ENCODE data around the gene ZNF608.

ZNF608 gene

DNA sequence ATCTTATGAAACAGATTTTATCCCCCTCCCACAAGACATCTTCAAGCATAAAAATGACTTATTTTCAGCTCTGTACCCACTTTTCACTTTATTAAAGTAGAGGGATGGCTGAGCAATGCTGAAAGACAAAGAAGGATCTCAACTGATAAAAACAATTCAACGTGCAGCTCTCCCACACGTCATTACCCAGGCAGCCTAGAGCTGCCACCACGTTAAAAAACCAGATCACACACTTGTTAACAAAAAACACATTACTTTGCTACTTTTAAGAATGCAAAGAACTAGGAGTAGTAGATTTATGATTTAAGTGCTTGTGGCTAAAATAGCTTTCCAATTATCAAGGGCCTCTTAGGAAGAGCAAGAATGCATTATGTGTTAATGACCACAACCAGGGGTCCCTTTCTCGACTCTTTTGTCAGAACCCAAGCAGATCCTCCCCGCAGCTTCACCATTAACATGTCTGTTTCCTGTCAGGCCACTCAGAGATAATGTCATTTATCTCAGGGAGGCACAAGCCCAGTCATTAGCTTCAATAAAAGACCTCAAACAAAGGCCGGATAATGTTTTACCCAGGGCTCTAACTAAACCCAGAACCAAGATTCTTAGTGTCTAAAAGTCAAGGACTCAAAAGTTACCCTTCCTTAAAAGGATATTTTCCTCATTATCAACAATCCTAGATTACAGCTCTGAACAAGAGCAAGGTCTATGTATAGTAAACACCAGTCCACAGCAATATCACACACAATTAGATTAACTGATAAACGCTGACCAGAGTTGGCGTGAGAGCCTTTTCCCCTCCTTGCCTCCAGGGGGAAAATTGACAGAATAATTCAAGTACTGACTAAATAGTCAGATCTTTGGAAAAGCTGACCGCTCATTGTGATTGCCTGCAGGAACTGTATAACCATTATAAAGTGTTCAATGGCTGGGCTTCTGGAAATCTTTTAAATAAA lies 7.5 kb downstream of the ZNF608 start:
- DNase-seq (ENCODE audit: low read depth in 2 of 2, low spot score in 1 of 2), result no peak

DNA sequence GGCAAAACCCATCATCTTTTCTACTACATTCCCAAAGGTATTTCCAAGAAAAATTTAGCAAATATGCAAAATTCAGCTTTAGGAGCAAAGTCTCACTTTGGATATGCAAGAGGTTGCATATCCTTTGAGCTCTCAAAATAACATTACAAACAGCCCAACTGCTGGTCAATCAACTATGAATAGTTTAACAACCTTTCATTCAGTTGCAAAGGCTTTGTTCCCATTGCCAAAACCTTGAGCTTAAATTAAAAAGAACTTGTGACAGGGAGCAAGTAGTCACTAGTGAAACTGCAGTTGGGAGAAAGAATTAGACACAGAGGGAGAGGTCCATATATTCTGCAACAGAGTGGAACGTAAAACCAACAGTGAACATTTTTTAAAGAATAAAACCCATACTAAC lies 8.8 kb downstream of the ZNF608 start:
- DNase-seq (ENCODE audit: low read depth in 2 of 2, low spot score in 1 of 2), result no peak

DNA sequence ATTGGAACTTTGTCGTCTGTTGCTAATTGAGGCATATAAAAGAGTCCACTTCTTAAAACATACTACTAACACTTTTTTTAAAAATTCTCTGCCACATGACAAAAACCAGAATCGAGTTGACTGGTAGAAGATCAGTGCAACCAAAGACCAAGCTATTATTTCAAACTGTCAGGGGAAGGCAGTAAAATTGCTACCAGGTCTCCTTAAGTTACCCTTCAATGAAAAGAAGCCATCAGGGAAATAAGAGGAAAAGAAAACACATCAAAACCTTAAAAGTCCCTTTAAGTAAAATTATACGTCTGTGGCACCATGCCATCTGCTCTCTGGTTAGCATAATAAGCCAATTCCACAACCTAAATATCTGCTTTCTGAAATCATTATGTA lies 9.6 kb downstream of the ZNF608 start:
- DNase-seq (ENCODE audit: low read depth in 2 of 2, low spot score in 1 of 2), result no peak

DNA sequence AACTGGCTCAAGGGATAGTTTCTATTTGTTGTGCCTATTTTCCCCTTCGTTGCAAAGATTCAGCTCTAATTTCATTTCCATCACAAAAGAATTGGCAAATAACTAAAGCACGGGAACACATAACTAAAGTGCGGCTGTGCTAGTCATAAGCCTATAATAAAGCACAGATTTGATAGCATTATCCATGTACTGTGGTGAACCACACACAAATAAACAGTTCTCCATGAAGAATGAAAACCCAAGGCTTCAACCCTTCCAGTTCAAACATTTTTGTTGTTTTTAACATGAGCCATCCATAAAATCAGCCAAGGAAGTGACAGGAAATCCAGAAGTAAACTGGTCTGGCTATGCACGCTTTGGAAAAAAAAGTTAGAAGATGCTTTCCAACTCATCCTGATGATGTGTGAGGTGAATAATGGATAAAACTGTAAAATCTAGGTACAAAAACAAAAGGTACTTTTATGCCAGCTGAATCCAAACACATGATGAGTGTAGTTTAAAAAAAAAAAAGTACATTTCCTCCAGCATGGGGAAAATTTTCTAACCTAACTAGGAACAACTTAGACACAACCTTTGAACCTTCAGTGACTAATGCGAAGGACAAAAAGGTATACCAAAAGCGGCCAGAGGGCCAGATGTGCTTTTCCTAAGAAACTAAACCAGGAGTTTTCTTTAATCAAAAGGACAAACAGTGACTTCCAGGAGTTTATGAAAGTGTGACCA lies 10.2 kb downstream of the ZNF608 start:
- DNase-seq (ENCODE audit: low read depth in 2 of 2, low spot score in 1 of 2), result no peak

DNA sequence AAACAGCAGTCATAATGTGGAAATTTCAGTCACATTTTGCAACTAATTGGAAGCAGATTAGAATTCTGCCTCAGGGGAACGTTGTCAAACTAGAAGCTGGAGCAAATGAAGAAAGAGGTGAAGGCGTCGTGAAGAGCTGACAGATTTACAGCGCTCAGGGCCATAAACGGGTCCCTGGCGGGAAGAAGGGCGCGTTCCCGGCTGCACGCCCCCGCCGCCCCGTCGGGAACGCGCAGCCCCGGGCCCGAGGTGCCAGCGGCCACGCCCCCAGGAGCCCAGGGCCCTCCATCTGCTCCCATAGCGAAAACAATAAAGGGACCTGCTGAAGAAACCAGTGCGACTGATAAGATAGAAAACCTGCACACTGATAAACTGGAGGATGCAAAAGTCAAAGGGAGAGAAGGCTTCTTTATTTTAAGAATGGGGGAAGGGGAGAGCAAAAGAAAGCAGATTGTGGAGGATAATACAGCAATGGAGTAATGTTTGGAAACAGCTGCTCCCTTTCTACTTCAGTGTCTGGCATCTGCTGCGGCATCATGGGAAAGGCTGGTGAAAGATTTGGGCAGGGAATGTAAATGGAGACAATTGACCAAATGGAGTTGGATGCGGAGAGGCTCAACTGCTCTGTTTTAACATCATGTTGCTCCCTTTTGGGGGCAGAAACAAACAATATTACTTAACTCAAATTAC lies 11.1 kb downstream of the ZNF608 start:
- no peak for DNase-seq (ENCODE audit: low read depth in 2 of 2, low spot score in 1 of 2)

DNA sequence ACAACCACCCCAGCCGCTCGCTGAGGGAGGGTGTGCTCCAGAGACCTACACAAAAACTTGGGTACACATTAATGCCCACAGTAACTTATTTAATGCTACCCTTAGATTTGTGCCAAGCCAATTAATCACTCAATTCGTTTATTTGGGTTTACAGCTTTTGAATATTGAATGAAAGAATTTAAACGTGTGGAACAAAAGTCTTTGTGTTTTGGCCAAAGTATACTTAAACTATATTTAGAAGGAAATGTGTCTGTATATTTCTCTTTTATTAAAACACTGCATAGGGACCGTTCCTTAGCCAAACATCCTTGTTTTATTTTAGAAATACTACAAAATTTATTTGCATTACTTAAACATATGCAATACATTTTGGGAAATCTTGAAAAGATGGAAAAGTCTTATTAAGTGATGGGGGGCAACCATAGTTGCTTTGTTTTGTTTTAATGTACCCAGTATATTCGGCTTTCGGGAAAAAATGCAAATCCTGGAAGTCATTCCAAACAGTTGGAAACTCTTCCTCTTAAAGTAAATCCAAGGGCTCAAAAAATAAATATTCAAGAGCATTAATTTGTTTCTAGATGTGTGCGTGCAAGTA lies 11.8 kb downstream of the ZNF608 start:
- DNase-seq (ENCODE audit: low read depth in 2 of 2, low spot score in 1 of 2), result no peak

DNA sequence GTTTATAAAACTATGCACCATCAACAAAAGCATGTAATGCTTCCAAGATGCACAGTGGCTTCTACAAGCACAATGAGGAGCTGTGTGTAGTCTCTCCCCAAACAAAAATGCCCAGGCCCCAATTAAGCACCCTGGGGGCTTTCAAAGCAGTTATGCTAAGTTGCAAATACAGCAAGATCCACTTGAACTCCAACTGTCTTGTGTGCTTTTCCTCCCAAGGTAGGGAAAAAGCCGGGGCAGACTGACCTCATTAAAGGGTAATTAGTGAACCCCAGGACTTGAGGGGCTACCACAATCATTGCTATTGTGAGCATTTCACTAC lies 13.1 kb downstream of the ZNF608 start:
- DNase-seq (ENCODE audit: low read depth in 2 of 2, low spot score in 1 of 2), result no peak

DNA sequence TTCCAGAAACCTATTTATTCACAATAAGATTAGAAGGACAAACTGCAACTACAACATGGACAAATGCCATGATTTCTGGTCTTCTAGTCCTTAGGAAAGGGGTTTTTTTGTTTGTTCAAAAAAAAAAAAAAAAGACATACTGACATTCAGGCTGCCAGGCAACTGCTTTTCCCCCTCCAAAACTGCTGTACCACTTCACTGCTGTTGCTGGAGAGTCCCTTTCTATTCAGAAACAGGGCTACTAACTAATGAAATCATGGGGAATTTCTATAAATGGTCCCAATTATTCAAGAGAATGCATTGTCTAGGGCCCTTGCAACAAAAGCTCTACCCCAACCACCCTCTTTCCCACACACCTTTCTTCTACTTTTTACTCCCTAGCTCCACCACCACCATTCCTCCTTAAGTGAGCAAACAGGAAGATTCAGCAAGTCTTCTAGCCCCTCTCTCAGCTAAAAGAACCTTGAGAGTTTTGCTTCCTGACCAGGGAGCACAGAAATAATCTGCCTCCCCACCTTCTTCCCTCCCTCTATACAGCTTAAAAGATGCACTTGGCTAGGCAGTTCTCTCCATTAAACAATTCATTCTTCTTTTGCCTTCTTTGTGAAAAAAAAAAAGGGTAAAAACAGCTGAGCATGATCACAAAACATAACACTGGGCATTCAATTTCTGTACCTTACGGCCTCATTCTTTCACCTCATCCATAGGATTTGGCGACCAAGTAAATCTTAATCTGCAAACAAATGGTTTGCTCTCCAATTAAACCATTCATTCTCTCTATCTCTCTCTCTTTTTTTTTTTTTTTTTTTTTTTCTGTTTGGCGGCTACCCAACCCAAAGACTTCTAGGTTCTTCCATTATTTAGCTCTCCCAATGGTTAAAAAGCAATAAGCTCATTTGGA lies 13.8 kb downstream of the ZNF608 start:
- DNase-seq (ENCODE audit: low read depth in 2 of 2, low spot score in 1 of 2), result no peak

DNA sequence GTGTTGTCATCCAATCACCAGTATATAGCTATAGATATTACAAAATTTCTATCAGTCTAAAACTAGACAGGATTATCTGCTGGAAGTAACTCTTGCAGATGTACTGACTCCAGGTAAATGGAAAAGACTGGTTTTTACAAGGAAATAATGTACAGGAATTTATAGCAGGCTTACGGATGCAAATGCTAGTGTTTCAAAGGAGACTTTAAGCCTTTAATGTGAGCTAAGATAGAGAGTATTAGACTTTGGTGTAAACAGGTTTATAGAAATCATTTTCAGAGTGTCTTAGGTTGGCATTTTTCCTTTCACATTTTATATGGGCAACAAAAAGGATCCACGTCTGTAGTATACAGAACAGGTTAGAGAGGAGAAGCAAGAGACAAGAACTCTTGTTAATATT lies 16.1 kb downstream of the ZNF608 start:
- no peak for DNase-seq (ENCODE audit: low read depth in 2 of 2, low spot score in 1 of 2)

DNA sequence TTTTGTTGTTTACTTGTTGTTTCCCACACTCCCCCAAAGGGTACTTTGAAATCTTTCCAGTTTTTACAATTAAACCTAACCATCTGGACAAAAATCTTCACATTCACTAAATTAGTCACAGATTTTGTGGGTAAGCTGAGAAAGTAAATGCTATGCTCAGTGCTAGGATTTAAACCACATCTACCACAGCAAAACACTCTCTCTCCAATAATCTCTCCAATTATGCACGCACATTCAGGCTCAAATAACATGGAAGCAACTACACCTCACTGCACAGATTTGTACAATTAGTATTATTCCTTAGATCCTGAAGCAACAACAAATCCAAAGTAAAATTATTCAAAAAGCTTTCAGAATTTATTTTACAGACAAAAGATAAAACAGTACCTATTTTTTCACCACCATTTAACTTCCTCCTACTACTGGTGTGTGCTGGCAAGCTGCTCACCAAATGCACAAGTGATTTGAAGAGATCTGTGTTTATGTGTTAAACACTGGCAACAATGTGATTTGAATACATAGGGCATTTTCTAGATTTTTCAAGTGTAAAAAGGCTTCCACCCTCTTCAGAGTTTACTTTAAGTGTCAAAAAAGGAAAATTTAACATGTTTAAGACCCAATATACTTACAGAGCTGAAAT lies 16.6 kb downstream of the ZNF608 start:
- no peak for DNase-seq (ENCODE audit: low read depth in 2 of 2, low spot score in 1 of 2)

DNA sequence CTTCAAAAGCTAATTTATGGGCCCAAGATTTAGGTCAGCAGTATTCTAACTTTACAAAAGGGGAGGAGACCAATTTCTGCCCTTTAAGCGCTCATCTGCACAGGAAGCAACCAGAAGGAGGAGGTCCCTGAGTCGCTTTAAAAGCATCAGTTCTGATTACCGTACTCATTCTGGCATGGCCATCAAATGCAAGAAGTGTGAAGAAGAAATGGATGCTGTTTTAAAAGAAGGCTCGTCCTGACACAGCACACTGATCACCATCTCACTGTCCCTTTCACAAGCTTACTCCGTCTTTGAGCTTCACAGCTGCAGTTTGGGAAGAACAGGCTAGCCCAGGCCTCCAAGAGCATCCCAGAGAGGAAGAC lies 17.5 kb downstream of the ZNF608 start:
- DNase-seq (ENCODE audit: low read depth in 2 of 2, low spot score in 1 of 2), result no peak

DNA sequence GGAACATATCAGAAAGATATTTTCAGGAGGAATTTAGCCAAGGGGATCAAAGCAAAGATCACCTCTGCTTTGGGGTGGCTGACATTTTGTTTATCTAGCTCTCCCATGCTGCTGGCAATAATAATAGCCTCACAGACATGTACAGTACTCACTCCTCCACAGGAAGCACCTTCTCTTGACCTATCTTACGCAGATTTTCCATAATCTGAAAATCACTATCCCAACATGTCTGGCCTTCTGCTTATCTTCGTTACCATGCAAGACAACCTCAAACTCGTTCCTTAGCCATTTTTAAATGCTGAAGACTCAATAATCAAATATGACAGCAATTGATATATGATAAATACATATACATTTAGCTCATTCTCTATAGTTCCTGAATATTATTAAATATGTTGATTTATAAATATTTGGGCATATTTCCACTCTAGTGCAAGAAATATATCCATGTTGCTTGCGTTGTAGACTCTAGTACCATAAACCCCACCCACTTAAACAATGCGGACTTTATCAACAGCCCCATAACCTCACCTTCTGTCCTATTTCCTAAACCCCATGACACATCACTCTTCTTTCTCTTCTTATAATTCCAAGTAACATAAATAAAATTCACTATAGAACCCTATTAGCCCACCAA lies 18.0 kb downstream of the ZNF608 start:
- DNase-seq (ENCODE audit: low read depth in 2 of 2, low spot score in 1 of 2), result no peak

DNA sequence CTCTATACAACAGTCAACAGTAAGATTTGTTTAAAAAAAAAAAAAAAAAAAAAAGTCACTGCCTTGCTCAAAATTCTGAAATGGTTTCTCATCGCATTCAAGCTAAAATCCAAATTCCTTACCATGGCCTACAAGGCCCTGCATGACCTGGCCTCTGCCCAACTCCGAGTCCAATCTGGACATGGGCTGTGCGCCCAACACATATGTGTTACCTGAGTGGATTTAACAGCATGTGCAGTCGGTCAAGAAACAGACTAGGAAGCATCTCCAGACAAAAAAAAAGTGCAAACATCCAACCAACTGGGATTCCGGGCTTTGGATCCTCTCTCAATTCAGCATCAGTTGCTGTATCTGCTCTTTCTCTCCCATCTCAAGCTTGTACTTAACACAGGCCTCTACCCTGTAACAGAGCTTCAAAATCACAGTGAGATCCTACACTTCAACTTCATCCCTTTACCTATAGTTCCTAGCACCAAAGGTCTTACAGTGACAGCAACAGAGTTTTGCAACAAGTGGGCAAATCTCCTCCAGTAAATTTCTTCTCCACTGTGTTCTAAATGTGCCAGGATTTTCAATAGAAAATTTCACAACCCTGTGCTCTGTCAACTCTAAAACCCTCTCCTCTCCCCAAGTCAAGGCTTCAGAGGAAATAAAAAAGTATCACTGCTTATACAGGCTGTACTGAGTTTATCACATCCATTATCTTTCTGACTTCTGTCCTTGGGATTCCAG lies 19.6 kb downstream of the ZNF608 start:
- DNase-seq (ENCODE audit: low read depth in 2 of 2, low spot score in 1 of 2), result no peak

DNA sequence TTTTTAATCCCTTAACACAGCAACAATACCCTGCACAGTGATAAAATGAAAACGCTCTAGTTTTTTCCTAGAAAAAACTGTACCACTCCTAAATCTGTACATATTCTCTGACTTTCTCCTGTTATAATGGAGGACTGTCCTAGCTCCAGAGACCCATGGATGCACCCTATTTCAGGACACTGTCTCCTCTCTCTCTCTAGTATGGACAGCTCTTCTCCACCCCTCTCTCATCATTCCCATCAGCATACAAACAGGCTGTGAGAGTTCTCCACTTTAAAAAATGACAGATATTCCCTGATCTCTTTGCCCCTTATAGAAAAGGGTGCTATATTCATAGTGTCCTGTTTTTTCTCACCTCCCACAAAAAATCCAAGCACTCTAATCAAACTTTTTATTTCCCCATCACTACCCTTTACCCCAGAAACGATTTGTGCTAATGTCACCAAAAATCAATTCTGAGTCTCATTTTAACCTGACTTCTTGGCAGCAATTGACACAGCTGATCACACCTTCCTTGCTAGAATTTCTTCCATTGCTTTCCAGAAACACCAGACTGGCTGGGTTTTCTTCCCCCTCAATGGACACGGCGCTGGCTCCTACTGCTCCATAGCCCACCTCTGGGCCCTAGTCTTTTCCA lies 20.7 kb downstream of the ZNF608 start:
- DNase-seq (ENCODE audit: low read depth in 2 of 2, low spot score in 1 of 2), result no peak

DNA sequence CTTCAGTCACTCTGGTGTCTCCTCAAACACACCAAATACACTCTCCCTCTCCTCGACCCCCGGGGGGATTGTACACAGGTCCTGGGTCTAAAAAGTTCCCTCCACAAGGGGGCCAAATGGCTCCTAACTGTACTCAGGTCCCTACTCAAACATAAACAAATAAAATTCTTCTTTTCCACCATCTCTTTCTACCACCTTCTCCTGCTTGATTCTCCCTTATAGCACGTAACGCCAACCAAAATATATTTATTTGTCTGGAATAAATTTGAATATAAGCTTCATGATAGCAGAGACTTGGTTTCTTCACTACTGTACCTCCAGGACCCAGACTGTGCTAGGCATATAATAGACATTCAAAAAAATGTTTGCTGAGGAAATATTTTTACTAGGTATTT lies 21.4 kb downstream of the ZNF608 start:
- no peak for DNase-seq (ENCODE audit: low read depth in 2 of 2, low spot score in 1 of 2)

DNA sequence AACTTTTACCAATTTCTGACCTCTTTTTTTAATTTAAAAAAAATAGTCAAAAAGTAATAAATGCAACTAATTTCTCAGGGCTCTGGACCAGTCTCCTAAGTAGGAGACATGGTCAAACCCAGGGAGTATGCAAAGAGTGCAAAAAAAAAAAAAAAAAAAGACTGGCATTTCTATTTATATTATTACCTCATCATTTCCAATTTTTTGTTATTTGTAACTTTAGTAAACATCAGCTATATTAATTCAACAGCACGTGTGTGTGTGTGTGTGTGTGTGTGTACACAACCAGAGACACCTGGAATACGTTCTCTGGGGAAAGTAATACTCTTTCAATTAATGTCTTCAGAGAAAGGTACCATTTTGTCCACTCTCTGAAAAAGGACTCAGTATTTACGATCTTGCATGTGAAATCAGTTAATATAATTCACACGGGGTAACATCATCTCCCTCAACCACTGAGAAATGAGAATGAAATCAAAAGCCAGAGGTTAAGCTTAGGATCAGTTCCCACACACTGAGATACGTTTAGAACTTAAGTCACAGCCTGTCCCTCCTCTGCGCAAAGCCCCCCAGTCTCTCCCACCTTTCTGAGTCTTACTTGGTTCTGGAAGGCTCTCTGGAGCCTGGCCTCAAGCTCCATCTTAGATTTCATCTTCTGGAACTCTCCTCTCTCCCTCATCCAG lies 21.9 kb downstream of the ZNF608 start:
- no peak for DNase-seq (ENCODE audit: low read depth in 2 of 2, low spot score in 1 of 2)

DNA sequence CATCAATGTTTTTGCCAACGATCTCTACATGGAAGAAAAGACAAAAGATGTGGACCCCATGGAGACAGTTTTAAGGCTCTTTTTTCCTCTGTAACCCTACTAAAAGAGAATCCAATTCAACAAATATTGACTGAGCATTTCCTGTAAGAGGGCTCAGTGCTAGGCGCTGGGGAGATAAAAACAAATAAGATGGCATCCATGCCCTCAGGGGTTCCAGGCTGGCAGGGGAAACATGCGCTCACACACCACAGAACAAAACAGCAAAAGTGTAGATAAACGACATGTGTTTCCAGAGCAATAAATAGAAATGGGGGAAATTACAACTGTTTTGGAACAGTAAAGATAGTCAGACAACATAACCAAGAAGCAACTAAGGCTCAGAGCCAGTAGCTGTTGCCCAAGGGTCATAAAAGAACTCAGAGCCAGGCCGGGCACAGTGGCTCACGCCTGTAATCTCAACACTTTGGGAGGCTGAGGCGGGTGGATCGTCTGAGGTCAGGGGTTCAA lies 25.2 kb downstream of the ZNF608 start:
- no peak for DNase-seq (ENCODE audit: low read depth in 2 of 2, low spot score in 1 of 2)

DNA sequence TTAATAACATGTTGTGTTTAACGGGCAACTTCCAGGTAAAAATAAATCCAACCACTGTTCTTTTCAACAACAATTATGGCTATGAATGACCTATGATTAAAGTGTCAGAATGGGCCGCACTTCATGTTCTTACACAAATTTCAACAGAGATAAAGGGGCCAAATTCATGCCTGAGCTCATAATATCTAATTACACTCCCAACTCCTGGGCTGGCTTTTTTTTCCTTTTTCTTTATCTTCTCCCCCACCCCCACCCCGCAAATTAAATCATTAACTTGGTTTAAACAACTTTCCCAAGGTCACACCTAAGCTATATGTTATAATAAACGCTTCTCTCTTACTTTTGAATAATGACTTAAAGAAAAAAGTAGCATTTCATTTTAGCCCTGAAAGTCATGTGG lies 25.8 kb downstream of the ZNF608 start:
- no peak for DNase-seq (ENCODE audit: low read depth in 2 of 2, low spot score in 1 of 2)
